ENCODE data around the gene MAD1L1.
"Not testable (repeated sequence)": the region's sequence is repeated elsewhere in the genome, so short reads cannot be mapped to it uniquely, and the experiment has no call there.

Gene MAD1L1

DNA sequence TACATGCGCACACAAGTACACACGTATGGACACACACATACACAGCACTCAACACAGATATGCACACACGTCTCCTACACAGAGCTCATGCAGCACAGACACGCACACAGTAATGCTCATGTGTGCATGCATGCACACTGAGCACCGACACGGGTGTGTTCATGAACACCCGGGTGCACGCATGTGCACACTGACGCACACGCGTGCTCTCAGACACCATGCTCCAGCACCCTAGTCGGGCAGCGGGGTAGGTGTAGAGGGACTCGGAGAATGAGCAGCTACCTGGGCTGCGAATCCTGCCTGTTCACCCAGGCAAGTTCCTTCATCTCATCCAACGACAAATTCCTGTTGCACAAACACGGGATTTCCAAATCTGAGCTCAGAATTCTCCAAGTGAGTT, 184.7 kb downstream of the MAD1L1 start:
- no peak overlapping the region for H3K4me3 ChIP-seq (ENCODE audit: low read length)
- DNase-seq (ENCODE audit: low read depth, low spot score) = no peak

GRCh38 chr7:2046581-2047565, 185.9 kb downstream of the MAD1L1 start:
- no peak overlapping the region for H3K4me3 ChIP-seq (ENCODE audit: low read length)
- no peak for DNase-seq (ENCODE audit: low read depth, low spot score)

- no peak for DNase-seq (ENCODE audit: low read depth, low spot score)
- H3K4me3 ChIP-seq (ENCODE audit: low read length) = no peak overlapping the region
These were observed 187.0 kb downstream of the MAD1L1 start for GRCh38 chr7:2045559-2046405.

GRCh38 chr7:2044883-2045471, 187.8 kb downstream of the MAD1L1 start:
- DNase-seq (ENCODE audit: low read depth, low spot score) = no peak
- no peak overlapping the region for H3K4me3 ChIP-seq (ENCODE audit: low read length)

DNA sequence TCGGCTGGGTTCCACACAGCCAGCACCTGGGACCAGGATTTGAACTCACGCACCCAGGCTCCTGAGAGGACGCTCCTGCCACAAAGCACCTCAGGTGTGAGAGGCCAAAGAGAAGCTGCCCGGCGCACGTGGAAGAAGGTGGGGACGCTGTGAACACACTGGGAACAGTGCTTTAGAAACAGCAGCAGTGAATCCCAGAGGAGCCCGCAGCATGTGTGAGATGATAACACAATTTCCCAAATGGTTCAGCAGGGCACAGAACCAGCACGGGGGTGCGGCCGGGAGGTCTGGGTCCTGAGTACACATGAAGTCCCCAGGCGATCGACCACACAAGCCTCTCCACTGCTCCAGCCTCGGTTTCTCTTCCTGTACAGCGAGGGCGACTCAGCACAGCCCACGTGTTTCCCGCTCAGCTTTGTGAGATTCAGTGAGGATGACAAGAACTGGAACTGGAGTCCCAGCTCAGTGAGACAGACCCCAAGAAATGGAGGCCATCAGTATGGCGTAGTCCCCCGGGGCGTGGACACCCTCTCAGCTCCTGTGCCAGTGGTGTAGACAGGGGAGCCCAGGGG, 188.3 kb downstream of the MAD1L1 start:
- no peak overlapping the region for H3K4me3 ChIP-seq (ENCODE audit: low read length)
- DNase-seq (ENCODE audit: low read depth, low spot score) = no peak

DNA sequence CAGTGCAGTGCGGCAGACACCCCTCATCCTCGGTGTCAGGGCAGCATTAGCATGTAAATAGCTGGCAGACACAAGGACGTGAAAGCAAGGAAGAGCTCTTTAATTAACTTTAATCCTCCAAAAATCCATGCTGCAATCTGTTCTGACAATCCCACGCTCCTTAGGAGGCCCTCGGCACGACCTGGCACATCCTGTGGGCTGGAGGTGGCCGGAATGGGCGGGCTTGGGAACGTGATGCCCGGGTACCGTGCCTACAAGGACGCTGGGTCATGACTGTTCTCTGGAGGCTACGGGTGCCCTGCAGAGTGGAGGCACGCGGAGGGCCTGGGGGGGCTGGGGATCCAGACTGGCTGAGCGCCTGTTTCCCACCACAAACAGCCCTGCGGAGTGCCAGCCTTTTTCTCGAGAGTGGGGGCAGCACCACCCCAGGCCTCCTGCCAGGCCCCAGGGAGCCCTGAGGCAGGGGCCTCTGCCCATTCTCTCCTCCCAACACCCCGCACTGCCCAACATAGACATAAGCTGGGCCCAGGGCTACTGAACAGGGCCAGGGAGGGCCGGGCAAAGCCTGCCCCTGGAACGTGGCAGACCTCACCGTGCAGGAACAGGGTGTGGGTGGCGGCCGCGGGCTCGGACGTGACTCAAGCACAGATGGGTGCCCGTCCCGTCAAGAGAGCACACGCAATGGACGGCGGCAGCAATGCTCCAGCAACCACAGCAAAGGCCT, 189.3 kb downstream of the MAD1L1 start:
- no peak for DNase-seq (ENCODE audit: low read depth, low spot score)
- no peak overlapping the region for H3K4me3 ChIP-seq (ENCODE audit: low read length)

- no peak overlapping the region for H3K4me3 ChIP-seq (ENCODE audit: low read length)
- no peak for DNase-seq (ENCODE audit: low read depth, low spot score)
These were observed 190.1 kb downstream of the MAD1L1 start for GRCh38 chr7:2042650-2043049.

DNA sequence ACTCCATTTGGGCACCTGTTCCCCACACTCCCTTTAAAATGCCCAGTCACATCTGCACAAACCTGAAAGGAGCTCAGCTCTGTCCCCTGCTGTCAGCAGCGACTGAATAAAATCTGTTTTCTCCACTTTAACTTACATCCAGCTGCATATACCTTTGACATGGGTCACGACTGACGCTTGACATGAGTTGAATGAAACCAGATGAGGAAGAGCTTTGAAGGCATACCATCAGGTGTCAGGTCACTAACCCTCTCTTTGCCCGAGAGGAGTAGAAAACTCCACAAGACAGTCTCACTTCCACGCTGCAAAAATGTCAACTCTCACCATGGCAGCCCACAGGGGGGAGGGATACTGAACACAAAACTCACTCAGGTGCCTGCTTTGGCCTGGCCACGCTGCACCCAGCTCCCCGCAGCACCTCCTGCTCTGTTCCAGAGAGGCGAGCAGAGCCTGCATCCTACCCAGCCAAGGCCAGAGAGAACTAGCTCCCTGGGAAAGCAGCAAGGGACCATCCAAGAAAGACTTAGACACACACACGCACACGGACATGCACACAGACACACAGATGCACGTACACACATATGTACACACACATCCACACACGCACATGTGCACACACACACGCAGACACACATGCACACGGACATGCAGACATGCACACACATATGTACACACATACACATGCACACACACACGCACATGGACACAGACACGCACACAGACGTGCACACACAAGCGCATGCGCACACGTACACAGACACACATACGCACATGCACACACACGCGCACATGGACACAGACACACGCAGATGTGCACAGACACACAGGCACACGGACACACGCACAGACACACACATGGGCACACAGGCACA, 191.0 kb downstream of the MAD1L1 start:
- no peak overlapping the region for H3K4me3 ChIP-seq (ENCODE audit: low read length)
- no peak for DNase-seq (ENCODE audit: low read depth, low spot score)

DNA sequence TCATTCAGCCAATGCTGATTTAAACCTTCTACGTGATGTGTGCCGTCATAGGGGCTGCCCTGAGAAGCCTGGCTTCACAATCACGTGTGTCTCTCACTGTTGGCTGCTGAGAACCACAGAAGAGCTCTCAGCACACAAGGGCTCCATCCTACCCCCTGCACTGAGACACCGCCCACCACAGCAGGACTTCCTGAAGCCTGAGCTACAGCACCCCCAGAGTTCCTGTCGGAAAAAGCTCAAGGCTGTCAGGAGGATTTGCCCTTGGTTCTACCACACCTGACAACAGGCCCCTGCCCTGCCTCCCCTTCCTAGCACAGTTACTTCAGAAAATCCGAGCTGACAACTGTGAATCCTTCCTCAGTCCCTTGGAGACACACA, 191.9 kb downstream of the MAD1L1 start:
- DNase-seq (ENCODE audit: low read depth, low spot score) = peak; percentile 68
- H3K4me3 ChIP-seq (ENCODE audit: low read length) = no peak overlapping the region

GRCh38 chr7:2040201-2040892, 192.4 kb downstream of the MAD1L1 start:
- no peak for DNase-seq (ENCODE audit: low read depth, low spot score)
- no peak overlapping the region for H3K4me3 ChIP-seq (ENCODE audit: low read length)

GRCh38 chr7:2038931-2039728, 193.6 kb downstream of the MAD1L1 start:
- DNase-seq (ENCODE audit: low read depth, low spot score) = peak; percentile 57
- no peak overlapping the region for H3K4me3 ChIP-seq (ENCODE audit: low read length)

GRCh38 chr7:2037808-2038522, 194.8 kb downstream of the MAD1L1 start:
- H3K4me3 ChIP-seq (ENCODE audit: low read length) = peak overlapping the region; percentile 38
- DNase-seq (ENCODE audit: low read depth, low spot score) = peak; percentile 28

DNA sequence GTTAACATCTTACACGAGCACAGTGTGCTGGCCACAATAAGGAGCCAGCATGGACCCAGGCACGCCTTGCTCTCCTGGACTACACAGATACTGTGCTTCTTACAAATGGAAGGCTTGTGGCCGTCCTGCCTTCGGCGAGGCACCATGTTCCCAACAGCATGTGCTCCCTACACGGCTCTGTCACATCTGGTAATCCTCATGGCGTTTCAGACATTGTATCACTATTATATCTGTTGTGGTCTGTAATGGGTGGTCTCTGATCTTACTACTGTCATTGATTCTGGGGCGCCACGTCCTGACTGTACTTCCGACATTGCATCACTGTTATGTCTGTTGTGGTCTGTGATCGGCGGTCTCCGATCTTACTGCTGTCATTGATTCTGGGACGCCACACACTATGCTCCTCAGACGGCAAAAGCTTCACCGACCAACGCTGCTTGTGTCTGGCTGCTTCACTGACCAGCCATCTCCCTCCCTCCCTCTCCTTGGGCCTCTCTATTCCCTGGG, 195.4 kb downstream of the MAD1L1 start:
- peak; percentile 71 for DNase-seq (ENCODE audit: low read depth, low spot score)

DNA sequence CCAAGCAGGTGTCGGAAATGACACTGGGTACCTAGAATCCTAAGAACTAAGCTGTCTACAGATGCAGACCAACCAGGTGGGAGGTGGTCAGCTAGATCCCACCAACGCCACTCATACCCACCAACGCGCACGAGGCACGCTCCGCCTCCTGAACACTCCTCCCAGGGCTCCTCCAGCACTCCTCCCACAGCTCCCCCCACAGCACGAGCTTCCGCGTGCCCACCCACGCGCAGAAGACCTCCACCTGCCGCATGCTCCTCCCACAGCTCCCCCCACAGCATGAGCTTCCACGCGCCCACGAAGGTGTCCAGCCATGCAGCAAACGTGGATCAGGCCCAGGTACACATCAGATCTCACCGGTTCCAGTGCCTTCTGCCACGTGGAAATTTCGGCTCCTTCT, 196.0 kb downstream of the MAD1L1 start:
- H3K4me3 ChIP-seq (ENCODE audit: low read length) = no peak overlapping the region
- DNase-seq (ENCODE audit: low read depth, low spot score) = no peak

More for the DNA sequence above, 195.4 kb downstream of the MAD1L1 start:
- H3K4me3 ChIP-seq (ENCODE audit: low read length) = peak overlapping the region; percentile 38

DNA sequence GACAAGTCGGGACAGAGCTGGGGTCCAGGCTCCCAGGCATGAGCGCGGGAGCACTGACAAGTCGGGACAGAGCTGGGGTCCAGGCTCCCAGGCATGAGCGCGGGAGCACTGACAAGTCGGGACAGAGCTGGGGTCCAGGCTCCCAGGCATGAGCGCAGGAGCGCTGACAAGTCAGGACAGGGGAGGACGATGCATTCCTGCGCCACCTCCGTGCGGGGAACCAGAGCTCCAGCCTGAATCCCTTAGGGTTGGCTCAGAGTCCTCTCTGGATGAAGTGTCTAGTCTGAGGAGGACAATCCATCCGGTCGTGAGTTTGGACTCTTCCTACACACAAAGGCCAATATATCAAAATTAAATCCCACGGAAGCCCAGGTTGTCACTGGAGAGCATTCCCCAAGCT, 196.5 kb downstream of the MAD1L1 start:
- not testable (repeated sequence) for H3K4me3 ChIP-seq (ENCODE audit: low read length); DNase-seq (ENCODE audit: low read depth, low spot score)
